ENCODE results near the gene NCOA7.

NCOA7 gene

GRCh38 chr6:125759959-125760457, 30.8 kb upstream of the NCOA7 start:
- H2AK5ac ChIP-seq (ENCODE audit: low read depth, low read length), result no peak overlapping the region
- no peak overlapping the region for H3K9ac ChIP-seq (ENCODE audit: low read depth, low read length, poor library complexity)
- no peak overlapping the region for H3K4me3 ChIP-seq (ENCODE audit: low read length in 2 of 2)
- H3K27me3 ChIP-seq (ENCODE audit: control insufficient read depth in 3 of 3, insufficient read depth in 3 of 3, low read depth in 1 of 3, low read length in 3 of 3), result peaks cover 0 to 84% (median 0%) of the 10 kb centered on the region in 3 experiments
- WGBS, 2 donors (ENCODE audit: extremely low coverage in 2 of 2, insufficient read length in 2 of 2, insufficient replicate concordance in 1 of 2), result no CpG with 5 or more reads among the region's 5 CpGs
- H2BK5ac ChIP-seq (ENCODE audit: low read length), result no peak overlapping the region
- no peak overlapping the region for H3K23ac ChIP-seq (ENCODE audit: low read depth, low read length, poor library complexity)
- H2BK15ac ChIP-seq (ENCODE audit: low read length), result no peak overlapping the region
- H4K8ac ChIP-seq (ENCODE audit: low read depth, low read length), result no peak overlapping the region
- no peak overlapping the region for H2BK12ac ChIP-seq (ENCODE audit: low read length)
- H2BK120ac ChIP-seq (ENCODE audit: low read depth, low read length), result no peak overlapping the region
- H3K79me1 ChIP-seq (ENCODE audit: low read depth, low read length), result no peaks in the 10 kb centered on the region
- H3K27ac ChIP-seq (replicated peaks; ENCODE audit: low read length), result no peak overlapping the region
- H2AFZ ChIP-seq (ENCODE audit: low read length), result no peak overlapping the region
- no peaks in the 10 kb centered on the region for H3K36me3 ChIP-seq (replicated peaks in 1 of 2; ENCODE audit: control insufficient read depth in 2 of 2, insufficient read depth in 2 of 2, low read length in 2 of 2)
- no peak overlapping the region for H3K14ac ChIP-seq (ENCODE audit: low read length)
- DNase-seq (ENCODE audit: low spot score), result no peak
- no peak overlapping the region for H3K4me2 ChIP-seq (ENCODE audit: insufficient read depth, low read length, poor library complexity, severe bottlenecking)
- H3K4ac ChIP-seq (ENCODE audit: low read length), result no peak overlapping the region
- no peaks in the 10 kb centered on the region for H3K4me1 ChIP-seq (ENCODE audit: control insufficient read depth in 2 of 2, insufficient read depth in 1 of 2, low read depth in 1 of 2, low read length in 2 of 2)
- H3K9me3 ChIP-seq (replicated peaks in 1 of 2; ENCODE audit: control insufficient read depth in 2 of 2, insufficient read depth in 1 of 2, low read depth in 1 of 2, low read length in 2 of 2), result no peaks in the 10 kb centered on the region
- no peak overlapping the region for H4K91ac ChIP-seq (ENCODE audit: low read depth, low read length, poor library complexity)
- H3K18ac ChIP-seq (ENCODE audit: low read length), result no peak overlapping the region

GRCh38 chr6:125764121-125764671, 26.6 kb upstream of the NCOA7 start:
- H3K9me3 ChIP-seq (replicated peaks in 1 of 2; ENCODE audit: control insufficient read depth in 2 of 2, insufficient read depth in 1 of 2, low read depth in 1 of 2, low read length in 2 of 2), result no peaks in the 10 kb centered on the region
- H3K4me3 ChIP-seq (ENCODE audit: low read length in 2 of 2), result no peak overlapping the region
- WGBS, 2 donors (ENCODE audit: extremely low coverage in 2 of 2, insufficient read length in 2 of 2, insufficient replicate concordance in 1 of 2), result no CpG with 5 or more reads among the region's 2 CpGs
- no peak overlapping the region for H3K18ac ChIP-seq (ENCODE audit: low read length)
- no peak overlapping the region for H3K9ac ChIP-seq (ENCODE audit: low read depth, low read length, poor library complexity)
- DNase-seq (ENCODE audit: low spot score), result no peak
- H2AFZ ChIP-seq (ENCODE audit: low read length), result no peak overlapping the region
- no peaks in the 10 kb centered on the region for H3K36me3 ChIP-seq (replicated peaks in 1 of 2; ENCODE audit: control insufficient read depth in 2 of 2, insufficient read depth in 2 of 2, low read length in 2 of 2)
- no peak overlapping the region for H2BK5ac ChIP-seq (ENCODE audit: low read length)
- H3K4me2 ChIP-seq (ENCODE audit: insufficient read depth, low read length, poor library complexity, severe bottlenecking), result no peak overlapping the region
- H2BK15ac ChIP-seq (ENCODE audit: low read length), result no peak overlapping the region
- H4K91ac ChIP-seq (ENCODE audit: low read depth, low read length, poor library complexity), result no peak overlapping the region
- no peak overlapping the region for H3K4ac ChIP-seq (ENCODE audit: low read length)
- no peak overlapping the region for H3K14ac ChIP-seq (ENCODE audit: low read length)
- no peaks in the 10 kb centered on the region for H3K4me1 ChIP-seq (ENCODE audit: control insufficient read depth in 2 of 2, insufficient read depth in 1 of 2, low read depth in 1 of 2, low read length in 2 of 2)
- H3K23ac ChIP-seq (ENCODE audit: low read depth, low read length, poor library complexity), result no peak overlapping the region
- H2AK5ac ChIP-seq (ENCODE audit: low read depth, low read length), result no peak overlapping the region
- peaks cover 0 to 83% (median 0%) of the 10 kb centered on the region in 3 experiments for H3K27me3 ChIP-seq (ENCODE audit: control insufficient read depth in 3 of 3, insufficient read depth in 3 of 3, low read depth in 1 of 3, low read length in 3 of 3)
- H4K8ac ChIP-seq (ENCODE audit: low read depth, low read length), result no peak overlapping the region
- H3K27ac ChIP-seq (replicated peaks; ENCODE audit: low read length), result no peak overlapping the region
- no peak overlapping the region for H2BK12ac ChIP-seq (ENCODE audit: low read length)
- H2BK120ac ChIP-seq (ENCODE audit: low read depth, low read length), result no peak overlapping the region
- H3K79me1 ChIP-seq (ENCODE audit: low read depth, low read length), result no peaks in the 10 kb centered on the region

- no peak overlapping the region for H4K8ac ChIP-seq (ENCODE audit: low read depth, low read length)
- no peaks in the 10 kb centered on the region for H3K36me3 ChIP-seq (replicated peaks in 1 of 2; ENCODE audit: control insufficient read depth in 2 of 2, insufficient read depth in 2 of 2, low read length in 2 of 2)
- no peak overlapping the region for H2BK15ac ChIP-seq (ENCODE audit: low read length)
- no peak overlapping the region for H2BK5ac ChIP-seq (ENCODE audit: low read length)
- no peak overlapping the region for H3K18ac ChIP-seq (ENCODE audit: low read length)
- H2BK12ac ChIP-seq (ENCODE audit: low read length), result no peak overlapping the region
- H2BK120ac ChIP-seq (ENCODE audit: low read depth, low read length), result no peak overlapping the region
- no peak overlapping the region for H3K23ac ChIP-seq (ENCODE audit: low read depth, low read length, poor library complexity)
- peaks cover 0 to 67% (median 0%) of the 10 kb centered on the region in 3 experiments for H3K27me3 ChIP-seq (ENCODE audit: control insufficient read depth in 3 of 3, insufficient read depth in 3 of 3, low read depth in 1 of 3, low read length in 3 of 3)
- H3K9me3 ChIP-seq (replicated peaks in 1 of 2; ENCODE audit: control insufficient read depth in 2 of 2, insufficient read depth in 1 of 2, low read depth in 1 of 2, low read length in 2 of 2), result no peaks in the 10 kb centered on the region
- no peak overlapping the region for H4K91ac ChIP-seq (ENCODE audit: low read depth, low read length, poor library complexity)
- H2AK5ac ChIP-seq (ENCODE audit: low read depth, low read length), result no peak overlapping the region
- no peak overlapping the region for H3K27ac ChIP-seq (replicated peaks; ENCODE audit: low read length)
- no peak overlapping the region for H3K4ac ChIP-seq (ENCODE audit: low read length)
- no peaks in the 10 kb centered on the region for H3K79me1 ChIP-seq (ENCODE audit: low read depth, low read length)
- H3K4me3 ChIP-seq (ENCODE audit: low read length in 2 of 2), result no peak overlapping the region
- no peak overlapping the region for H3K4me2 ChIP-seq (ENCODE audit: insufficient read depth, low read length, poor library complexity, severe bottlenecking)
- H2AFZ ChIP-seq (ENCODE audit: low read length), result no peak overlapping the region
- no peak overlapping the region for H3K14ac ChIP-seq (ENCODE audit: low read length)
- no peak for DNase-seq (ENCODE audit: low spot score)
- no CpG with 5 or more reads among the region's 1 CpG for WGBS, 2 donors (ENCODE audit: extremely low coverage in 2 of 2, insufficient read length in 2 of 2, insufficient replicate concordance in 1 of 2)
- no peak overlapping the region for H3K9ac ChIP-seq (ENCODE audit: low read depth, low read length, poor library complexity)
- no peaks in the 10 kb centered on the region for H3K4me1 ChIP-seq (ENCODE audit: control insufficient read depth in 2 of 2, insufficient read depth in 1 of 2, low read depth in 1 of 2, low read length in 2 of 2)
Observed at GRCh38 chr6:125765944-125766343, 24.8 kb upstream of the NCOA7 start.

DNA sequence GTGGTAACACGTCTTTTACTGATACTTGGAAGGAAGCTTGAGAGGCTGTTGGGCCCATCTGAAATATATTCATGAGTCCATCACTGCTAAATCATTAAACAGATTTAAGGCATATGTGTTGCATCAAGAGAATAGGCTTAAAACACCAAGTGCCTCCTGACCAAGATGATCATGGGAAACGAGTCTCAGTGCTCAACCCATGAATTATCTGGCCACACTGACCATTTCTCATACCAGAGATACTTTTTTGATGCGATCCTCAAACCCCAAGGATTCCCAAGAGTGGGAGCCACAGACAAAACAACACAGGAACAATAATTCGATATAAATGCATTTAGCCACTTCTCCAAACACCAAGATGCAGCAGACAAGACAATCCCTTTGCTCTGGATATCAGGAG, 24.1 kb upstream of the NCOA7 start:
- Histone ChIP-seq H2BK120ac (ENCODE audit: low read depth, low read length) (no peak overlapping the region), H3K27me3 (ENCODE audit: control insufficient read depth in 3 of 3, insufficient read depth in 3 of 3, low read depth in 1 of 3, low read length in 3 of 3) (peaks cover 0 to 60% (median 0%) of the 10 kb centered on the region in 3 experiments), H3K4ac (ENCODE audit: low read length) (no peak overlapping the region), H2AFZ (ENCODE audit: low read length) (no peak overlapping the region), H3K14ac (ENCODE audit: low read length) (no peak overlapping the region), H3K9ac (ENCODE audit: low read depth, low read length, poor library complexity) (no peak overlapping the region), H3K36me3 (replicated peaks in 1 of 2; ENCODE audit: control insufficient read depth in 2 of 2, insufficient read depth in 2 of 2, low read length in 2 of 2) (no peaks in the 10 kb centered on the region), H4K8ac (ENCODE audit: low read depth, low read length) (no peak overlapping the region), H3K79me1 (ENCODE audit: low read depth, low read length) (no peaks in the 10 kb centered on the region), H3K4me2 (ENCODE audit: insufficient read depth, low read length, poor library complexity, severe bottlenecking) (no peak overlapping the region), H2BK12ac (ENCODE audit: low read length) (no peak overlapping the region), H2BK15ac (ENCODE audit: low read length) (no peak overlapping the region), H3K18ac (ENCODE audit: low read length) (no peak overlapping the region), H2AK5ac (ENCODE audit: low read depth, low read length) (no peak overlapping the region), H4K91ac (ENCODE audit: low read depth, low read length, poor library complexity) (no peak overlapping the region), H2BK5ac (ENCODE audit: low read length) (no peak overlapping the region), H3K4me1 (ENCODE audit: control insufficient read depth in 2 of 2, insufficient read depth in 1 of 2, low read depth in 1 of 2, low read length in 2 of 2) (no peaks in the 10 kb centered on the region), H3K23ac (ENCODE audit: low read depth, low read length, poor library complexity) (no peak overlapping the region), H3K27ac (replicated peaks; ENCODE audit: low read length) (no peak overlapping the region), H3K4me3 (ENCODE audit: low read length in 2 of 2) (no peak overlapping the region), H3K9me3 (replicated peaks in 1 of 2; ENCODE audit: control insufficient read depth in 2 of 2, insufficient read depth in 1 of 2, low read depth in 1 of 2, low read length in 2 of 2) (no peaks in the 10 kb centered on the region)
- no peak for DNase-seq (ENCODE audit: low spot score)
- WGBS, 2 donors (ENCODE audit: extremely low coverage in 2 of 2, insufficient read length in 2 of 2, insufficient replicate concordance in 1 of 2), result no CpG with 5 or more reads among the region's 4 CpGs
